Hepatocyte (in vitro differentiated cells): ENCODE results near the gene SNRNP70. TPM values are rescaled to one million over a fixed set of nuclear protein-coding genes. Genes with fewer than 3 reads are reported as not detected.

ENCODE experiments used
- DNase-seq: peaks from one replicate; pipeline ENCODE4 v3.0.0-alpha.2; 2016; ENCODE audit warnings: low spot score
- H2AFZ ChIP-seq: fragments of 200-600 bp; sonication (generic); 2 replicates; pipeline ENCODE4 v1.6.0; 2016; ENCODE audit warnings: antibody characterized with exemption, mild to moderate bottlenecking
- H3K27ac ChIP-seq: fragments of 200-600 bp; sonication (generic); 2 replicates; pipeline ENCODE4 v1.5.1; 2016; ENCODE audit warnings: mild to moderate bottlenecking
- H3K27me3 ChIP-seq: fragments of 200-600 bp; sonication (generic); 2 replicates; pipeline ENCODE4 v1.6.1; 2016
- H3K36me3 ChIP-seq: fragments of 200-600 bp; sonication (generic); replicated peaks from 2 replicates; pipeline ENCODE4 v1.5.1; 2016; ENCODE audit warnings: low read depth; ENCODE audit not compliant: insufficient read depth
- H3K4me1 ChIP-seq: fragments of 200-600 bp; sonication (generic); 2 replicates; pipeline ENCODE4 v1.5.1; 2016; ENCODE audit warnings: mild to moderate bottlenecking, moderate library complexity; ENCODE audit not compliant: insufficient read depth
- H3K4me2 ChIP-seq: fragments of 200-600 bp; sonication (generic); 2 replicates; pipeline ENCODE4 v1.6.0; 2016
- H3K4me3 ChIP-seq: fragments of 200-600 bp; sonication (generic); 2 replicates; pipeline ENCODE4 v1.5.1; 2016; ENCODE audit warnings: mild to moderate bottlenecking
- H3K79me2 ChIP-seq: fragments of 200-600 bp; sonication (generic); 2 replicates; pipeline ENCODE4 v1.6.0; 2017; ENCODE audit warnings: mild to moderate bottlenecking
- H3K9me2 ChIP-seq: fragments of 200-600 bp; sonication (generic); replicated peaks from 2 replicates; pipeline ENCODE4 v1.6.0; 2017; ENCODE audit warnings: mild to moderate bottlenecking; ENCODE audit not compliant: insufficient read depth
- H3K9me3 ChIP-seq: fragments of 200-600 bp; sonication (generic); 2 replicates; pipeline ENCODE4 v1.5.1; 2016; ENCODE audit warnings: low read depth, mild to moderate bottlenecking
- H4K20me1 ChIP-seq: fragments of 200-600 bp; sonication (generic); 2 replicates; pipeline ENCODE4 v1.6.0; 2016; ENCODE audit warnings: mild to moderate bottlenecking; ENCODE audit not compliant: insufficient read depth, poor library complexity, severe bottlenecking
- CTCF ChIP-seq: fragments of 200-600 bp; sonication (generic); IDR thresholded peaks from 2 replicates; pipeline ENCODE4 v1.5.1; 2016; ENCODE audit warnings: antibody characterized with exemption, mild to moderate bottlenecking; ENCODE audit not compliant: poor library complexity
- EZH2 ChIP-seq: fragments of 200-600 bp; sonication (generic); IDR thresholded peaks from 2 replicates; pipeline ENCODE4 v1.6.1; 2016; ENCODE audit warnings: antibody characterized with exemption, mild to moderate bottlenecking, borderline replicate concordance
- EZH2phosphoT487 ChIP-seq: fragments of 200-600 bp; sonication (generic); IDR thresholded peaks from one replicate; pipeline ENCODE4 v1.6.1; 2018; ENCODE audit warnings: antibody characterized with exemption, mild to moderate bottlenecking, low read depth, moderate library complexity; ENCODE audit not compliant: unreplicated experiment, severe bottlenecking
- WGBS: methylation state at CpG from one replicate; pipeline ENCODE4 v1.1.6; 2016; ENCODE audit warnings: low lambda C conversion rate; ENCODE audit errors: missing lambda C conversion rate; 5-methylcytosine and 5-hydroxymethylcytosine counted together
- polyA plus RNA-seq: library from polyadenylated mRNA; unstranded; fragments of >200 nt; fragmentation: Nextera tagmentation; extraction: Ambion mirVana; gene quantifications from 2 replicates; pipeline ENCODE4 v1.2.1, GENCODE V29; 2016
- total RNA-seq: library from RNA; depleted of rRNA; stranded (reverse); fragments of >200 nt; gene quantifications from 2 replicates; pipeline ENCODE4 v1.2.3, GENCODE V29; 2014

Gene SNRNP70
- total and polyA plus RNA-seq, 2 experiments from 2014 or later: 190 to 248 TPM

GRCh38 chr19:49080392-49080791, 4.9 kb upstream of the SNRNP70 start:
- no peak for DNase-seq
- H3K9me2 ChIP-seq: no peaks in the 10 kb centered on the region
- H3K9me3 ChIP-seq: no peaks in the 10 kb centered on the region
- 89% methylated on average over 4 of the region's 4 CpGs for WGBS
- H3K36me3 ChIP-seq: no peaks in the 10 kb centered on the region
- no peak overlapping the region for H3K27ac ChIP-seq
- H3K27me3 ChIP-seq: no peaks in the 10 kb centered on the region
- H3K4me3 ChIP-seq: no peak overlapping the region
- H2AFZ ChIP-seq: no peak overlapping the region
- no peaks in the 10 kb centered on the region for H4K20me1 ChIP-seq
- peaks cover 4% of the 10 kb centered on the region for H3K4me1 ChIP-seq
- H3K4me2 ChIP-seq: no peak overlapping the region
- TF ChIP-seq EZH2 (no peak), CTCF (no peak), EZH2phosphoT487 (no peak)
- peaks cover under 1% of the 10 kb centered on the region for H3K79me2 ChIP-seq

- Histone ChIP-seq H3K9me3 (no peaks in the 10 kb centered on the region), H3K9me2 (no peaks in the 10 kb centered on the region), H3K36me3 (no peaks in the 10 kb centered on the region), H2AFZ (no peak overlapping the region), H3K79me2 (peaks cover 10% of the 10 kb centered on the region), H3K4me1 (peaks cover 4% of the 10 kb centered on the region), H3K27ac (no peak overlapping the region), H3K4me2 (no peak overlapping the region), H3K4me3 (no peak overlapping the region), H4K20me1 (peaks cover 7% of the 10 kb centered on the region), H3K27me3 (no peaks in the 10 kb centered on the region)
- WGBS: 87% methylated on average over 1 of the region's 1 CpG
- TF ChIP-seq EZH2 (no peak), EZH2phosphoT487 (no peak), CTCF (no peak)
- DNase-seq: no peak
Observed at GRCh38 chr19:49081273-49081672, 4.0 kb upstream of the SNRNP70 start.

GRCh38 chr19:49084206-49085019, 838 bp upstream of the SNRNP70 start:
- peaks cover 41% of the 10 kb centered on the region for H3K79me2 ChIP-seq
- no peaks in the 10 kb centered on the region for H3K36me3 ChIP-seq
- H2AFZ ChIP-seq: peak overlapping the region; percentile 91
- peak overlapping the region; percentile 16 for H3K4me3 ChIP-seq
- peak overlapping the region; percentile 81 for H3K4me2 ChIP-seq
- H3K27me3 ChIP-seq: no peaks in the 10 kb centered on the region
- no peak for DNase-seq
- H4K20me1 ChIP-seq: peaks cover 38% of the 10 kb centered on the region
- no peaks in the 10 kb centered on the region for H3K9me2 ChIP-seq
- H3K27ac ChIP-seq: peak overlapping the region; percentile 88
- TF ChIP-seq EZH2 (no peak), EZH2phosphoT487 (no peak), CTCF (no peak)
- 82% methylated on average over 26 of the region's 26 CpGs for whole genome bisulfite sequencing
- H3K4me1 ChIP-seq: peaks cover 18% of the 10 kb centered on the region
- H3K9me3 ChIP-seq: no peaks in the 10 kb centered on the region
